WI38 (cell line): ENCODE measurements around the gene MACF1.

Source experiments
- H3K4me3 ChIP-seq: 2 replicates; pipeline ENCODE4 v1.5.1; 2011; ENCODE audit warnings: low read depth, mild to moderate bottlenecking, control low read depth, low read length
- TF ChIP-seq, protein P1 (sequence below): IDR thresholded peaks from 2 replicates; pipeline ENCODE4 v1.5.1; 2012; ENCODE audit warnings: low read depth, mild to moderate bottlenecking, control low read depth, low read length

The MACF1 gene

DNA sequence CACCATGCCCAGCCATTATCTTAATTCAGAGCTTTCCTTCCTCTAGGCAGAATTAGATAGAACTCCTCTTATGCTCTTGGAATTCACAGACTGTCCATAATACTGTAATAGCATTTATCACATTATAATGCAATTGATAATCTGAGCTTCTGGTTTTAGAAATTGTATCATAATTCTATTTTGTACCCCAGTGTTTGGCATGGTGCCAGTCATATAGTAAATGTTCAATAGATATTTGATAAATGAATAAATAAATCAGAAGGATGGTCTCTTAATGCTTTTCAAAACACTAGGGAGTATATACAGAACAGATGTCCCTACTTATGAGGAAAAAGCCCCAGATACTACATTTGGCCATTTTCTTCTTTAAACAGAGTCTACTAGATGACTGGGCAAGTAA is 167.6 kb downstream of the MACF1 start:
- TF ChIP-seq, protein P1, sequence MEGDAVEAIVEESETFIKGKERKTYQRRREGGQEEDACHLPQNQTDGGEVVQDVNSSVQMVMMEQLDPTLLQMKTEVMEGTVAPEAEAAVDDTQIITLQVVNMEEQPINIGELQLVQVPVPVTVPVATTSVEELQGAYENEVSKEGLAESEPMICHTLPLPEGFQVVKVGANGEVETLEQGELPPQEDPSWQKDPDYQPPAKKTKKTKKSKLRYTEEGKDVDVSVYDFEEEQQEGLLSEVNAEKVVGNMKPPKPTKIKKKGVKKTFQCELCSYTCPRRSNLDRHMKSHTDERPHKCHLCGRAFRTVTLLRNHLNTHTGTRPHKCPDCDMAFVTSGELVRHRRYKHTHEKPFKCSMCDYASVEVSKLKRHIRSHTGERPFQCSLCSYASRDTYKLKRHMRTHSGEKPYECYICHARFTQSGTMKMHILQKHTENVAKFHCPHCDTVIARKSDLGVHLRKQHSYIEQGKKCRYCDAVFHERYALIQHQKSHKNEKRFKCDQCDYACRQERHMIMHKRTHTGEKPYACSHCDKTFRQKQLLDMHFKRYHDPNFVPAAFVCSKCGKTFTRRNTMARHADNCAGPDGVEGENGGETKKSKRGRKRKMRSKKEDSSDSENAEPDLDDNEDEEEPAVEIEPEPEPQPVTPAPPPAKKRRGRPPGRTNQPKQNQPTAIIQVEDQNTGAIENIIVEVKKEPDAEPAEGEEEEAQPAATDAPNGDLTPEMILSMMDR, result no peak
- H3K4me3 ChIP-seq, result no peak overlapping the region

DNA sequence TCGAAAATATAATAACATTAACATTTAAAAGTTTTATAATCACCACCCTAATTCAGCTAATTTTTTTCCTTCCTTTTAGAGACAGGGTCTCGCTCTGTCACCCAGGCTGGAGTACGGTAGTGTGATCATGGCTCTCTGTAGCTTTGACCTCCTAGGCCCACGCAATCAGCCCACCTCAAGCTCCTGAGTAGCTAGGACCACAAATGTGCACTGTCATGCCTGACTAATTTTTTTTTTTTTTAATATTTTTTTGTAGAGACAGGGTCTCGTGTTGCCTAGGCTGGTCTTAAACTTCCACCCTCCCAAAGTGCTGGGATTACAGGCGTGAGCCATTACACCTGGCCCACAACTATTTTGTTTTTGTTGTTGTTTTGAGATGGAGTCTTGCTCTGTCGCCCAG is 172.2 kb downstream of the MACF1 start:
- TF ChIP-seq, protein P1, result no peak
- no peak overlapping the region for H3K4me3 ChIP-seq

DNA sequence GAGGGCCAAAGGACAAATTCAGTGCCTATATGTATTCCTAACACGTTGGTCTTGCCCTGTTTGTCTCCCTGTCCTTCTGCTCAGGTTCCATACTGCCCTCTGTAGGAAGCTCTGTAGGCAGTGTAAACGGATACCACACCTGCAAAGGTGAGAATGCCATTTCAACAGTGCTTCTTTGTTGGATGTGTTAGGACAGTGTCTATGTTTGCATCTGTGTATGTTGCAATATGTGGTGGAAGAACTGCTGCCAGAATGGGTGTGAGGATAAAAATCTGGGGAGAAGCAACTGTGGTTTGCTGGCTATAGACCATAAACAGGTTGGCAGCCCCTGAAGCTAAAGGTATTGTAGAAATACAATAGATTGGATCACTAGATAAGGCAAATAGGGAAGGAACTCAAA is 173.9 kb downstream of the MACF1 start:
- TF ChIP-seq, protein P1, result no peak
- no peak overlapping the region for H3K4me3 ChIP-seq

DNA sequence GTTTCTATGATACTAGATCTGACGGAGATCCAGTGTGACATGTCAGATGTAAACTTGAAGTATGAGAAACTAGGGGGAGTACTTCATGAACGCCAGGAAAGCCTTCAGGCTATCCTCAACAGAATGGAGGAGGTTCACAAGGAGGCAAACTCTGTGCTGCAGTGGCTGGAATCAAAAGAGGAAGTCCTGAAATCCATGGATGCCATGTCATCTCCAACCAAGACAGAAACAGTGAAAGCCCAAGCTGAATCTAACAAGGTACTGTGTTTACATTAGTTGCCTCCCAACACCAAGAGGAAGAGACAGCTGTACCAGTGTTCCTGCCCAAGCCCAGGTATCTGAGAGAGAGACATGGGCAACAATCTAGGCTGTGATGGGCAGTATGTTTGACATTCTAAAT is 174.7 kb downstream of the MACF1 start:
- TF ChIP-seq, protein P1, result no peak
- no peak overlapping the region for H3K4me3 ChIP-seq

DNA sequence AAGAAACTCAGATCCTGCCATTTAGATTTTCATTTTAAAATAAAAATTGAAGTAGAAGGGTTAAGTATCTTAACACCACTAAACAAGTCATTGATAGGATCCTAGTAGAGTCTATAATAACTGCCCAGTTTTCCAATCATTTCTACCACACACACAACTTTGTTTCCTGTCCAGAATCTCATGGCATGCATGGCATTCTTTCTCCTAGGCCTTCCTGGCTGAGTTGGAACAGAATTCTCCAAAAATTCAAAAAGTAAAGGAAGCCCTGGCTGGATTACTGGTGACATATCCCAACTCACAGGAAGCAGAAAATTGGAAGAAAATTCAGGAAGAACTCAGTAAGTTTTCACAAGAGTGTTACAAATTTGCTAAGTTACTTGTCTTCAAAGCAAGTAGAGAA is 175.5 kb downstream of the MACF1 start:
- H3K4me3 ChIP-seq, result no peak overlapping the region
- TF ChIP-seq, protein P1, result no peak

DNA sequence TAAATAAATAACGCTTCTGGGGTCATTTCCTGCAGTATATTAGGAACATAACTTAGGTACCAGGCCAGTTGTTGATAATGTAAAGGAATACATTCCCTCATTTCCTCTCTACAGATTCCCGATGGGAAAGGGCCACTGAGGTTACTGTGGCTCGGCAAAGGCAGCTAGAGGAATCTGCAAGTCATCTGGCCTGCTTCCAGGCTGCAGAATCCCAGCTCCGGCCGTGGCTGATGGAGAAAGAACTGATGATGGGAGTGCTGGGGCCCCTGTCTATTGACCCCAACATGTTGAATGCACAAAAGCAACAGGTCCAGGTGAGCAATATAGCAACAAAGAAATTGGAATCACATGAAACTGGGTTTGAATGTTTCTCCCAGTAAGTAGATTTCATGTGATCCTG is 177.3 kb downstream of the MACF1 start:
- TF ChIP-seq, protein P1, result no peak
- no peak overlapping the region for H3K4me3 ChIP-seq

DNA sequence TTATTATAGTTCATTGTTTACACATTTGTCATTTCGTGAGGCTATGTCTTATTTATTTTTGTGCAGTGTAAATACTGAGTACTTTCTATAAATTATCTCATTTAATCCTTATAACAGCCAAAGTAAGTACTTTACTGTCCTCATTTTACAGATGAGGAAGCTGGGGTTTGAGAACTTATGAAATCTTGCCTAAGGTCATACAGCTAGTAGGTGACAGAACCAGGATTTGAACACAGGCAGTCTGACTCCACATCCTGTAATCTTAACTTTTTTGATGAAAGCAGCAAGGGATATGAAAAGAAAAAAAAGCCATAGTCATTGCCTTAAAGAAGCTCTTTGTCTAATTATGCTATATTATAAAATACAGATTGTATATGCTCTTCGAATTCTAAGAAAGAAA is 179.8 kb downstream of the MACF1 start:
- TF ChIP-seq, protein P1, result no peak
- H3K4me3 ChIP-seq, result no peak overlapping the region
